GM04504 (cell line): ENCODE results near the gene GLI3.
A peak's percentile ranks its signal among the peaks of the same experiment; 100 is the strongest.

Source experiments
- DNase-seq: peaks from one replicate; pipeline ENCODE4 v3.0.0-alpha.2; 2012; ENCODE audit warnings: low read depth

Gene GLI3

GRCh38 chr7:42081671-42082070, 155.3 kb downstream of the GLI3 start:
- no peak for DNase-seq

- DNase-seq, result no peak
Measured at GRCh38 chr7:42080841-42081586, 156.0 kb downstream of the GLI3 start.

GRCh38 chr7:42077271-42078135, 159.5 kb downstream of the GLI3 start:
- no peak for DNase-seq

- no peak for DNase-seq
Measured at GRCh38 chr7:42076870-42077269, 160.1 kb downstream of the GLI3 start.

- DNase-seq, result no peak
Measured at GRCh38 chr7:42075418-42075817, 161.6 kb downstream of the GLI3 start.

GRCh38 chr7:42074076-42074475, 162.9 kb downstream of the GLI3 start:
- DNase-seq, result no peak

- no peak for DNase-seq
Measured at GRCh38 chr7:42071372-42072261, 165.4 kb downstream of the GLI3 start.

GRCh38 chr7:42070068-42070467, 166.9 kb downstream of the GLI3 start:
- no peak for DNase-seq

- DNase-seq, result no peak
Measured at GRCh38 chr7:42069590-42069989, 167.4 kb downstream of the GLI3 start.

- DNase-seq, result no peak
Measured at GRCh38 chr7:42068554-42069280, 168.3 kb downstream of the GLI3 start.

- no peak for DNase-seq
Measured at GRCh38 chr7:42065942-42066341, 171.1 kb downstream of the GLI3 start.

- no peak for DNase-seq
Measured at GRCh38 chr7:42065015-42065414, 172.0 kb downstream of the GLI3 start.

GRCh38 chr7:42064534-42064933, 172.5 kb downstream of the GLI3 start:
- no peak for DNase-seq

GRCh38 chr7:42059275-42059674, 177.7 kb downstream of the GLI3 start:
- DNase-seq, result no peak

GRCh38 chr7:42057331-42057730, 179.7 kb downstream of the GLI3 start:
- DNase-seq, result no peak

GRCh38 chr7:42055171-42055570, 181.8 kb downstream of the GLI3 start:
- no peak for DNase-seq

GRCh38 chr7:42053834-42054233, 183.2 kb downstream of the GLI3 start:
- DNase-seq, result no peak

GRCh38 chr7:42049761-42050160, 187.2 kb downstream of the GLI3 start:
- DNase-seq, result no peak

- peak; percentile 4 for DNase-seq
Measured at GRCh38 chr7:42046483-42046882, 190.5 kb downstream of the GLI3 start.

GRCh38 chr7:42045961-42046360, 191.0 kb downstream of the GLI3 start:
- no peak for DNase-seq

- no peak for DNase-seq
Measured at GRCh38 chr7:42039921-42040320, 197.1 kb downstream of the GLI3 start.

GRCh38 chr7:42035210-42035609, 201.8 kb downstream of the GLI3 start:
- DNase-seq, result peak; percentile 23
